ENCODE data around the gene TMC4.

Gene TMC4

GRCh38 chr19:54153731-54154326, 19.1 kb downstream of the TMC4 start:
- DNase-seq = no peak

DNA sequence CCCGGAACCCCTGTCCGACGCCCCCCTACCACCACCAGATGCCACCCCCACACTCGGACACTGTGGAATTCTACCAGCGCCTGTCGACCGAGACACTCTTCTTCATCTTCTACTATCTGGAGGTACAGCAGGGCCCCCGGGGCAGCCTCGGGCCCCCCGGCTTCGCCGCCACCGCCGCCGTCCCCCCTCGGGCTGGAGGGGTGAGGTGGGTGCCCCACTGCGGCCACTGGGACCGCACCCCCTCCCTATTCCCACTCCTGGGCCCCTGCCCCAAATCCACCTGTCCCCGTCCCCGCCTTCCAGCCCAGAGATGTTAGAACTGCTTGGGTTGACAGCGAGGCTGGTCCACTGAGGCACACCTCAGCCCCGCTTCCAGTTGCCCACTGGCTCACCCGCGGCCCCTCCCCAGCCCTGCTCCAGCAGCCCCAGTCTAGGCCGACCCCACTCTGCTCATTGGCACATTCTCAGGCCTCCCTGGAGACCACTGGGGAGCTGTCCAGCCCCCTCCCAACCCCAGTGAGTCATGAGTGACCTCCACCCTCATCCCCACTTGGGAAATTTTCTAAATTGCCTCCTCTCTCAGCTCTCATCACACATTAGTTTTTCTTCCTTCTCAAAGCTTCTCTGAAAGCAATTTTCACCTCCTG, 20.0 kb downstream of the TMC4 start:
- DNase-seq = no peak

GRCh38 chr19:54152267-54152666, 20.7 kb downstream of the TMC4 start:
- DNase-seq = no peak

- no peak for DNase-seq
Measured at GRCh38 chr19:54151362-54152035, 21.5 kb downstream of the TMC4 start.

DNA sequence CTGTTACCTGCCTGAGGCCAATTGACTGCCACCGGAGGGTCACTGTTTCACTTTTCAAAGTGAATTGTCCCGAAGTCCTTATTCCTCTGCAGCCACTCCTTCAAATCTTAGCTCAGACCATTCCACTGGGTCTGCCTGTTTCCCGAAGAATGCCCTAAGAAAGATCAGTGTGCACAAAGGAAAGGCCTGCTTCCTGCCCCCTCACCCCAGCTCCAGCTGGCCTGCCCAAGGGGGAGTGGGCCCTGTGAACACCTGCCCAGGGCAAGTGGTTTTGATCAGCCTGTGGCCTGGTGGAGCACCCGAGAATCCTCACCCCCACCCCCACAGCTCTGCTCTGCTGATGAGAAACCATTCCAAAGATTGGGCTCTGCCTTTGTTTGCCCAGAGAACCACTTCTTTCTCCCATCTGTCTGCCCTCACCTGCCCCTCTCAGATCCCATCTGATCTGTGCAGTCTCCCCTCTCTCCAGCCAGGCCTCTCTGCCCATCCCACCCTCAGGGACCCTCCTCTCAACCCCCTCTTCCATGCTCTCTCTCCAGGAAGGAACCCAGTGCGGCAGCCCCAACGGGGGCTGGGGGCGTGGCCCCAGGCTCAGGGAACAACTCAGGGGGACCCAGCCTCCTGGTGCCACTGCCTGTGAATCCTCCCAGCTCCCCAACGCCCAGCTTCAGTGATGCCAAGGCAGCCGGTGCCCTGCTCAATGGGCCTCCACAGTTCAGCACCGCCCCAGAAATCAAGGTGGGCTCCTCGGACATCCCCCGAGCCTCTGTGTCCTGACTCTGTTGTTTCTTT, 23.7 kb downstream of the TMC4 start:
- no peak for DNase-seq

DNA sequence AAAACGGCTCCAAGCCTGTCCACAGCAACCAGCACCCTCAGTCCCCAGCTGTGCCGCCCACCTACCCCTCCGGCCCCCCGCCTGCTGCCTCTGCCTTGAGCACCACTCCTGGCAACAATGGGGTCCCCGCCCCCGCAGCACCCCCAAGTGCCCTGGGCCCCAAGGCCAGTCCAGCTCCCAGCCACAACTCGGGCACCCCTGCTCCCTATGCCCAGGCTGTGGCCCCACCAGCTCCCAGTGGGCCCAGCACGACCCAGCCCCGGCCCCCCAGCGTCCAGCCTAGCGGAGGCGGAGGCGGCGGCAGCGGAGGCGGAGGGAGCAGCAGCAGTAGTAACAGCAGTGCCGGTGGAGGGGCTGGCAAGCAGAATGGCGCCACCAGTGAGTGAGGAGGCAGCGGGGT, 24.8 kb downstream of the TMC4 start:
- no peak for DNase-seq

DNA sequence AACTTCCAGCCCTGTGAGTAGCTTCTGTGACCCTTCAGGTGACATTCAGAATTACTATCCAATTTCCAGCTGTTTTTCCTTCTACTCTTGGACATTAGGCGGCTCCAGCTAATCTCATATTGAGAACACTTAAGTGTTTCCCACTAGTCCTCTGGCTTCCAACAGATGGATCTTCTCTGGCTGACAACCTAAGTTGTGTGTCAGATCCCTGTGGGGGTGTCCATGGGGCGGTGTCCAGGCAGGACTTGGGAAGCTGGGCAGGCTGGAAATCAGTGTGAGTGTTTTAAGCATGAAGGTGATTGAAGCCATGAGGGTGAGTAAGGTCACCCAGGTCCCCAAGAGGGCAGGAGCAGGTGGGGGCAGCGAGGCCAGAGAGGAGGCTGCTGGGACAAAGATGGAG, 25.3 kb downstream of the TMC4 start:
- DNase-seq = no peak

GRCh38 chr19:54145541-54146158, 27.3 kb downstream of the TMC4 start:
- DNase-seq = no peak

- DNase-seq = no peak
Measured at GRCh38 chr19:54142166-54142780, 30.7 kb downstream of the TMC4 start.

DNA sequence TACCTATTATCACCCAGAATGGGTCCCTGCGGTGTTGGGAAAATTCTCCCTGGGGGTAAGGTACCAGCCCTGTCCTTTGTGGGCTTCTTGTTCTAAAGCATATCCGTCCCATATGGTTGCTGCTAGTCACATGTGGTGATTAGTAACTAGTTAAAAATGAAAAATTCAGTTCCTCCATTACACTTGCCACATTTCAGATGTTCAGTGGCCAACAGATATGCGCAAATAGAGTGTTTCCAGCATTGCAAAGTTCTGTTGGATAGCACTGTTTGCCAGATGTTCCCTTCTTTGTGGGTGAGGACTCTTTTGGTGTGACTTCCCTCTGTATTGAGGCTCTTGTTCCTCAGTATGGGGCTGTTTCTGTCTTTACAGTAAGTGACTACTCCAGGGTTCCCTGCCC, 31.6 kb downstream of the TMC4 start:
- peak; percentile 70 for DNase-seq

DNA sequence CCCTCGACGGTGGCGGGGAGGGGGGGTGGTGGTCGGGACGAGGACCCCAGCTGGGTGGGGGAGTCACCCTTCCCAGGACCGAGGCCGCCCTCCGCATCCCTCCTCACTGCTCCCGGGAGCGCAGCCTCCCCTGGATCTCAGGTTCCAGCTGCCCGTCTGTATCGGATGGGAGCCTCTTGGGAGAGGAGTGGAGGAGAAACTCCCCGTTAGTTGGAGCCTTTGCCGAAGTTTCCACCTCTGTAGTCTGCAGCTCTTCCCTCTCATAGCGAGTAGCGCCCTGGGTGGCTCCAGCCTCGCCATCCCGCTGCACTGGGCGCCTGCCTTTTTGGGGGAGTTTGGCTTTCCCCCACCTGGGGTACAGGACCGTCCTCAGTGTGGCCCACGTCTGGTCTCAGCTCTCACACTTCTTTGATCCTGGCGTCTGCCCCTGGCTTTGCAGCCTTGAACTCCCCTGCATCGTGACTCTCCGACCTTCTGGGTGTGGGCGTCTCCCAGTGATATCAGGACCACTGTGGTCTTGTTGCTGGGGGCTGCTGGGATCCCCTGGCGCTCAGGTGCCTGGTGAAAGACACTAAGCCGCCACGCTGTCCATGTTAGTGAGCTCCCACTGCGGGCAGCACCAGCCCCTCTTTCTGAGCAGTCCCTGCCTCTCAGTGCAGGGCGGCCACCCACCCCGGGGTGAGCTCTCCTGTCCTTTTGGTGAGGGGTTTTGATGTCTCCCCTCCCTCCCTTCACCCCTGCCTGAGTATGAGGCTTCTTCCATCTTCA, 34.3 kb downstream of the TMC4 start:
- no peak for DNase-seq

DNA sequence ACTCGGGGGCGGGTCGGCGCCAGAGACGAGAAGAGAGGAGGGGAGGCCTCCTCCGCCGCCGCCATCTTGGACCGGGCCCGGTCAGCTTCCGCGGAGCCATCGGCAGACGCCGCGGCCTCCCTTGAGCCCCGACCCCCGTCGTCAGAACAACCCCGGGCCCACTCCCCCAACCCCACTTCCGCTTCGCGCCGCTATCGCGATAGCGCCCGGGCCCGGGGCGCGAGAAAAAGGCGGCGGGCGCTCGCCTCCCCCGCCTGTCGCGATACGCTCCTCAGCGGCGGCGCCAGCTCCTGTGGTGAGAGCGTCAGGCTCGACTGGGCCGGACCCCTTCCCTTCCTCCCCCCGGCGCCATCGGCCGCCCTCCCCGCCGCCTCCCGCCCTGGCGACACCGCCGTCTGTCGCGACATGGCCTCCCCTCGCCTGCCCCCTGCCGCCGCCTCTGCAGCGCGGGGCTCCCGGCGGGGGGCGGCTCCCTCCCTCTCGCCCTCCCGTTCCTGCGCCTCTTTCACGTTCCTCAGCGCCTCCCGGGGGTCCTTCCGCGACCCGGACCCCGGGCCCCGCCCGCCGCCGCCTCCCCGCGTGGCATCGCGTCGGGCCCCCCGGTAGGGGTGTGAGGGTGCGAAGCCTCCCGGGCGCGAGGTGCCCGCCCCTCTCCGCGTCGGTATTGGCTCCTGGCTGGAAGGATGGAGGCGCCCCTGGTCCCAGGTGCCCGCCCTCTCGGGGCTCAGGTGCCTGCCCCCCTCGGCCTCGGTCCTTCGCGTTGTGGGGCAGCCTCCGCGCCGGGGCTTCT, 35.1 kb downstream of the TMC4 start, which contains the start of gene CNOT3:
TSS of gene CNOT3 (plus strand) at position 64 of the 790 bp plus-strand sequence. CDS start 5,217 bp downstream, outside the sequence.
- DNase-seq = no peak

DNA sequence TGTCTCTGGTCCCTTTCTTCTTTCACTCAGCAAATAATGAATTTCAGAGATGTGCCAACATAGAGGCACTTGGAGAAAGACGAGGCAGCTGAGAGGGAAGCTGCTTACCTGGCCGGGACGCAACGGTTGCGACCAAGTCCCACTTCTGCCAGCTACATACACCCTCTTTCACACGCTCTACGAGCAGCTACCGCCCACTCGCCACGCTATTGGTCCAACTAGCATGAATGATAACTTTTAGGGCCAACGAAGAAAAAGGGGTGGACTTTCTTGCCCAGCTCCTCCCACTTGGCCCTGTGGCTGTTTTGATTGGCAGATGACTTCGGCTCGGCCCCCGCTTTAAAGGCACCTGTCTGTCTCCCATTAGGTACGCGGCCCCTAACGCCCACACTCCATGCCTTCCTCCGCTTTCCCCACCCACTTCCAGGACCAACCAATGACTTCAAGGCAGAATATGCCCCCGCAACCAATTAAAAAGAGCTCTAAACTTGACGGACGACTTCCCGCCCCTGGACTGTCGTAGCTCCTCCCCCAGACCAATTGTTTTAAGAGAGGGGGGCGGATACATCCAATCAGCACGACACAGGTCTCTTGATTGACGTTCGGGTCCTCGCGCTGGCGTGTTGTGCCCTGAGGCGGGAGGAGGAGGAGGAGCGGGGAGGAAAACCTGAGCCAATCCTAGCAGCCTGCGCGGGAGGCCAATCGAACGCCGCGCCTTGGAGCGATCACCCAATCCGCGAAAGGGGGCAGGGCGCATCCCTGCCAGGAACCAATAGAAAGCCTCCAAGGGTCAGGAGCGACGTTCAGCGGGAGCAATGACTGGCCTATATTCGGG, 35.9 kb downstream of the TMC4 start:
- DNase-seq = peak; percentile 100

DNA sequence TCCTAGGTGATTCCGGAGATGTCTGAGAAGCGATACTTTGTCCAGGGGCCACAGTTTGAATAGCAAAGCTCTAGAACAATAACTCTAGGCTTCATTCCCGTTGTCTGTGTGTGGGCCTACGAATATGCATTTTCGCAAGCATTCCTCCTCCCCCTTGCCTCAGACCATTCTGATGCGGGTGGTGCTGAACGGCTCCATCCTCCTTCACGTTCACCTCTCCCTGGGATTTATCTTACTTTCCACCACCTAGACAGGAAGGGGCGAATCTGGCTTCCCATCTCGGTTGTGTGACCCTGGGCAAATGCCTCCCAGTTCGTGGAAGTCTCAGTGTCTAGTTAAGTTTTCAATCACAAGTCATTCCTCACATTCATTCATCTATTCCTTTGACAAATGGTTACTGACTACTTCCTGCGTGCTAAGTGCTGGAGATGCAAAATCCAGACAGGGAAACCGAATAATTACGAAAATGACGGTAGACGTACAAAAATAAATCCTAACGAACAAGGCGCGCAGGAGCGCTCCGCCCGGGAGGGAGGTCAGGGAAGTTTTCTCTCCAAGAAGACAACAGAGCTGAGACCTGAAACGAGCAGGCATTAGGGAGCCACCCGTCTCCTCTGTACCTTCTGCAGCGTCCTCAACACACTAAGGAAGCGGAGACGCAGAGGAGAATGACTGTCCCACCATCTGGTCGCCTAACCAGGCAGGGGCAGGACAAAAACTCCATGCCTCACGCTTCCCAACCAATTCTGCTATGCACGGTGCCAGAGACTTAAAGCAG, 36.7 kb downstream of the TMC4 start:
- no peak for DNase-seq

- no peak for DNase-seq
Measured at GRCh38 chr19:54133957-54134590, 38.9 kb downstream of the TMC4 start.

GRCh38 chr19:54133312-54133956, 39.5 kb downstream of the TMC4 start:
- DNase-seq = peak; percentile 60

DNA sequence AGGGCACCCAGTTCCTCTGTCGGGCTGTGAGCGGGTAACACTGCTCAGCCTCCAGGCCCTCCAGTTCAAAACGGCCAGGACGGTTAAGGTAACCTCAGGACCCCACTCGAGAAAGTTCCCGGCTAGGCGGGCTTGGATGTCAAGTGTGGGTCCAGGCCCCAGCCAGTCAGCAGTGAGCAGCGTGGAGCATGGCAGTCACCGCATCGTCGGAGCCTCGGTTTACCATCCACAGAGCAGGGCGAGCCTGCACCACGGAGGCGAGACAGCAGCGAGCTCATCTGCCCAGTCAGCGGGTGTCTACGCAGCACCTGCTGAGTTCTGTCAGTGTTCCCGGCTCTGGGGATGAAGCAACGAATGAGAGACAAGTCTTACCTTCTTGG, 43.4 kb downstream of the TMC4 start:
- DNase-seq = no peak
